ENCODE results near the gene LCTL. TPM values are rescaled to one million over a fixed set of nuclear protein-coding genes. Genes with fewer than 3 reads are reported as not detected.
"Not testable (repeated sequence)": the region's sequence is repeated elsewhere in the genome, so short reads cannot be mapped to it uniquely, and the experiment has no call there.

LCTL gene
- polyA plus RNA-seq, 3 donors, result not detected

- 78 to 87% (median 84%) methylated on average over 10 of the region's 10 CpGs for WGBS, 3 donors
These were observed 28.5 kb upstream of the LCTL start for GRCh38 chr15:66594344-66594743.

GRCh38 chr15:66593219-66593780, 27.5 kb upstream of the LCTL start:
- WGBS, 3 donors, result 58 to 70% (median 67%) methylated on average over 3 of the region's 3 CpGs
- no peak overlapping the region for H3K27ac ChIP-seq (ENCODE audit: low read depth, low read length)

More at GRCh38 chr15:66594344-66594743, 28.5 kb upstream of the LCTL start:
- no peak overlapping the region for H3K27ac ChIP-seq (ENCODE audit: low read depth, low read length)

DNA sequence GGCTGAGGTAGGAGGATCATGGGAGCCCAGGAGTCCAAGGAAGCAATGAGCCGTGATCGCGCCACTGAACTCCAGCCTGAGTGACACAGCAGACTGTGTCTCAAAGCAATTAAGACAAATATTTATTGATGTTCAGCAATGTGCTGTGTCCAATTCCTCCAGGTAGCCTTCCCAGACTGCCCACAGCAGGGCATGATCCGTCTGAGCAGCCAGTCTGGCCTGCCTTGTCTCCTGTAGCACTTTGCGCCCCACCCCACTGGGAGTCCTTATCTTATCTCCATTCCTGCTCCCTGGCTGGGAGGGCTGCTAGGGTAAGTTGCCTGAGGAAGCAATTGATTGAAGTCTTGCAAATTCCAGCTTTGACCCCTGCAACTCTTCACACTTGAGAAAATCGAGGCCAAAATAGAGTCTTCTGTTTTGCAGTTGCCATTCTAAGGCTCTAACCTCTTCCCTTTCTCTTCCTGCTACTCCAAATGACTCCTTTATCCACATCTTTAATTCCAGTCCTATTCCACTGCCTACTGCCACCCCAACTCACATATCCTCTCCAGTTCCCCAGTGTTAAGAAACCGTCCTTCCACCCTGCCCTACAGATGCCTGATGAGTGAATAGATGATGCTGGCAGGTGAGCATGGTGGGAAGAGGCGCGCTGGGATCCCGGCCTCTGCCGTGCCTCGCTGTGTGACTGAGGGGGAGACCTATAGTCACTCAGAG, 26.9 kb upstream of the LCTL start:
- H3K27ac ChIP-seq (ENCODE audit: low read depth, low read length), result no peak overlapping the region
- WGBS, 3 donors, result 84 to 89% (median 88%) methylated on average over 12 of the region's 12 CpGs

DNA sequence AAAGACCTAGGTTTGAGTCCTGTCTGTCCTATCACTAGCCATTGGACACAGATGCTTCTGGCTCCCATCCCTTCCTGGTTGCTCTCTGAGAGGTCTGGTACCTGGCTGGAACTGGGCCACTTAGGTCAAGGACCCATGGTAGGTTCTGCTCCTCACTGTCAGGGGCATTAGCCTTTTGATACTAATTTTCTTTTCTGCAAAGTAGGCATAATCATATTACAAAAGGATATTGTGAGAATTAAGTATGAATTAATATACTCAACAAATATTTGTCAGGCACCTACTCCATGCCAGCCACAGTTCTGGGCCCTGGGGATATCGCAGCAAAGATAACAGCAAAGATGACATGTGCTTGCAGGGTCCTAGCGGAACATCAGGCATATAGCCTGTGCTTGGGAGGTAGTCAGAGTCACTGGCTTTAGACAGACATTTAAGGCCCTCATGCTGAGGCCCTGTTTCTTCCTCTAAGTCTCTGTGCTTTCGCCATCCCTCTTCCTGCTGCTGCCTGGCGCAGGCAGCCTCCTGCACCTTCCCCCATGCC, 25.6 kb upstream of the LCTL start:
- H3K27ac ChIP-seq (ENCODE audit: low read depth, low read length), result no peak overlapping the region
- WGBS, 3 donors, result 78 to 85% (median 85%) methylated on average over 4 of the region's 4 CpGs

- no peak overlapping the region for H3K27ac ChIP-seq (ENCODE audit: low read depth, low read length)
- WGBS, 3 donors, result 77 to 91% (median 86%) methylated on average over 2 of the region's 2 CpGs
These were observed 24.6 kb upstream of the LCTL start for GRCh38 chr15:66590435-66590834.

GRCh38 chr15:66589429-66589828, 23.6 kb upstream of the LCTL start:
- H3K27ac ChIP-seq (ENCODE audit: low read depth, low read length), result not testable (repeated sequence)
- 89 to 92% (median 92%) methylated on average over 6 of the region's 6 CpGs for WGBS, 3 donors

DNA sequence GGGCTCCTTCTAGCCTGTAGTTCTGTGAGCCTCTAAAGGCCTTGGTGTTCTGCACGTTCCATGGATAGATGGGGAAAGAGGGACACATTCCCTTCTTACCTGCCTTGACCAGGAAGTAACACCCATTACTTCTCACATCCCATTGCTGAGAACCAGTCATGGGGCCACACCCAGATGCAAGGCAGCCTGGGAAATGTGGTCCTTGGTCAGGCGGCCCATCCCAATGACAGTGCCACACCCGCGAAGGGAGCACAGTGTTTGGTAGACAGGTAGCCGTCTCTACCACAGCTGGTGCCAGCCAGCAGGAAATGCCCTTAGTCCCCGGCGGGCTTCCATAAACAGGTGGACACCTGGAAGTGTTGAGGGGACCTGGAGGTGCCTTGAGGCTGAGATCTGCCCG, 23.2 kb upstream of the LCTL start:
- 77 to 83% (median 80%) methylated on average over 8 of the region's 8 CpGs for whole genome bisulfite sequencing, 3 donors

GRCh38 chr15:66588537-66588936, 22.7 kb upstream of the LCTL start:
- H3K27ac ChIP-seq (ENCODE audit: low read depth, low read length), result no peak overlapping the region
- WGBS, 3 donors, result 61 to 91% (median 71%) methylated on average over 4 to 5 of the region's 5 CpGs

More for the DNA sequence above, 23.2 kb upstream of the LCTL start:
- H3K27ac ChIP-seq (ENCODE audit: low read depth, low read length), result no peak overlapping the region

GRCh38 chr15:66587749-66588148, 22.0 kb upstream of the LCTL start:
- WGBS, 3 donors, result 59 to 61% (median 61%) methylated on average over 5 of the region's 5 CpGs
- no peak overlapping the region for H3K27ac ChIP-seq (ENCODE audit: low read depth, low read length)

- H3K27ac ChIP-seq (ENCODE audit: low read depth, low read length), result no peak overlapping the region
These were observed 21.2 kb upstream of the LCTL start for GRCh38 chr15:66587020-66587419.

- WGBS, 3 donors, result 59 to 77% (median 75%) methylated on average over 17 of the region's 17 CpGs
- H3K27ac ChIP-seq (ENCODE audit: low read depth, low read length), result no peak overlapping the region
These were observed 20.6 kb upstream of the LCTL start for GRCh38 chr15:66586155-66586976.

- WGBS, 3 donors, result 64 to 80% (median 66%) methylated on average over 9 of the region's 9 CpGs
- H3K27ac ChIP-seq (ENCODE audit: low read depth, low read length), result no peak overlapping the region
These were observed 16.3 kb upstream of the LCTL start for GRCh38 chr15:66581972-66582537.

- no peak overlapping the region for H3K27ac ChIP-seq (ENCODE audit: low read depth, low read length)
- 40 to 79% (median 49%) methylated on average over 3 of the region's 3 CpGs for WGBS, 3 donors
These were observed 14.8 kb upstream of the LCTL start for GRCh38 chr15:66580643-66581042.

- no peak overlapping the region for H3K27ac ChIP-seq (ENCODE audit: low read depth, low read length)
- 52 to 67% (median 62%) methylated on average over 10 of the region's 10 CpGs for WGBS, 3 donors
These were observed 12.6 kb upstream of the LCTL start for GRCh38 chr15:66578286-66578875.

- 53 to 85% (median 64%) methylated on average over 2 of the region's 2 CpGs for WGBS, 3 donors
- no peak overlapping the region for H3K27ac ChIP-seq (ENCODE audit: low read depth, low read length)
These were observed 8.8 kb upstream of the LCTL start for GRCh38 chr15:66574596-66574950.

- 65 to 76% (median 67%) methylated on average over 10 of the region's 10 CpGs for WGBS, 3 donors
- no peak overlapping the region for H3K27ac ChIP-seq (ENCODE audit: low read depth, low read length)
These were observed 8.2 kb upstream of the LCTL start for GRCh38 chr15:66573719-66574595.

DNA sequence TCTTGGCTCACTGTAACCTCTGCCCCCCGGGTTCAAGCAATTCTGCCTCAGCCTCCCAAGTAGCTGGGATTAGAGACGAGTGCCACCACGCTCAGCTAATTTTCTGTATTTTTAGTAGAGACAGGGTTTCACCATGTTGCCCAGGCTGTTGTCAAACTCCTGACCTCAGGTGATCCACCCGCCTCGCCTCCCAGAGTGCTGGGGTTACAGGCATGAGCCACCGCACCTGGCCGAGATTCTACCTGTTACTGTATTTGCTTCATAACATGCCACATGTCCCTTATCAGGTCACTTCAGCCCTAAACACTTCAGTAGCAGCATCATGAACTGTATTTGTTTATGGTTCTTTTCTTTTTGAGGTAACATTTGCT, 7.5 kb upstream of the LCTL start:
- WGBS, 3 donors, result 91 to 95% (median 93%) methylated on average over 7 of the region's 7 CpGs
- no peak overlapping the region for H3K27ac ChIP-seq (ENCODE audit: low read depth, low read length)

- 80 to 97% (median 94%) methylated on average over 4 of the region's 4 CpGs for WGBS, 3 donors
- H3K27ac ChIP-seq (ENCODE audit: low read depth, low read length), result no peak overlapping the region
These were observed 6.3 kb upstream of the LCTL start for GRCh38 chr15:66572146-66572545.

All from adipose tissue (tissue), 3 donors.